ENCODE data around the gene ZSCAN21. TPM values are rescaled to one million over a fixed set of nuclear protein-coding genes. Genes with fewer than 3 reads are reported as not detected.

The ZSCAN21 gene
- total RNA-seq, 1 experiment from 2014 or later: 24.3 TPM

- H4K91ac ChIP-seq (ENCODE audit: insufficient read length, low read depth, low read length): no peak overlapping the region
- H2BK5ac ChIP-seq (ENCODE audit: insufficient read length, low read length): no peak overlapping the region
- H3K14ac ChIP-seq (ENCODE audit: insufficient read depth, low read length): no peak overlapping the region
- H2BK12ac ChIP-seq (ENCODE audit: insufficient read length, low read depth, low read length): no peak overlapping the region
- H3K56ac ChIP-seq (ENCODE audit: insufficient read length, low read depth, low read length): no peak overlapping the region
- H3K23ac ChIP-seq (ENCODE audit: insufficient read length, low read depth, low read length): no peak overlapping the region
- H2BK120ac ChIP-seq (ENCODE audit: low read depth, low read length, poor library complexity, severe bottlenecking): no peak overlapping the region
- no peak overlapping the region for H3K9ac ChIP-seq (ENCODE audit: extremely low read depth, insufficient read length, low read length)
- H3T11ph ChIP-seq (ENCODE audit: low read length): no peak overlapping the region
- no peak for DNase-seq
- H4K5ac ChIP-seq (ENCODE audit: insufficient read length, low read depth, low read length): no peak overlapping the region
- WGBS (ENCODE audit: extremely low coverage, insufficient read length, low lambda C conversion rate): no CpG with 5 or more reads among the region's 7 CpGs
- H3K4me1 Mint-ChIP-seq: peaks cover 12 to 17% of the 10 kb centered on the region in 2 experiments
- H3K9me3 Mint-ChIP-seq: peaks cover 7 to 12% of the 10 kb centered on the region in 2 experiments; a peak in 3 of 5 replicates
- H3K27me3 Mint-ChIP-seq (ENCODE audit: low read depth): no peaks in the 10 kb centered on the region
- no peak overlapping the region for H2BK20ac ChIP-seq (ENCODE audit: low read depth, low read length, poor library complexity, severe bottlenecking)
- H3K27me3 ChIP-seq (ENCODE audit: insufficient read depth, low read length): no peaks in the 10 kb centered on the region
- H3K4me3 Mint-ChIP-seq: no peak overlapping the region
- no peaks in the 10 kb centered on the region for H3K79me1 ChIP-seq (ENCODE audit: insufficient read depth, low read depth, low read length, poor library complexity, severe bottlenecking)
- no peak overlapping the region for H2BK15ac ChIP-seq (ENCODE audit: low read depth, low read length)
- H3K4me2 ChIP-seq (ENCODE audit: insufficient read depth, insufficient read length, low read length): no peak overlapping the region
- H3K4ac ChIP-seq (ENCODE audit: low read depth, low read length): no peak overlapping the region
- H3K27ac Mint-ChIP-seq: no peak overlapping the region
- H3K27ac ChIP-seq (ENCODE audit: insufficient read length, low read depth, low read length): no peak overlapping the region
- TF ChIP-seq, protein P1, sequence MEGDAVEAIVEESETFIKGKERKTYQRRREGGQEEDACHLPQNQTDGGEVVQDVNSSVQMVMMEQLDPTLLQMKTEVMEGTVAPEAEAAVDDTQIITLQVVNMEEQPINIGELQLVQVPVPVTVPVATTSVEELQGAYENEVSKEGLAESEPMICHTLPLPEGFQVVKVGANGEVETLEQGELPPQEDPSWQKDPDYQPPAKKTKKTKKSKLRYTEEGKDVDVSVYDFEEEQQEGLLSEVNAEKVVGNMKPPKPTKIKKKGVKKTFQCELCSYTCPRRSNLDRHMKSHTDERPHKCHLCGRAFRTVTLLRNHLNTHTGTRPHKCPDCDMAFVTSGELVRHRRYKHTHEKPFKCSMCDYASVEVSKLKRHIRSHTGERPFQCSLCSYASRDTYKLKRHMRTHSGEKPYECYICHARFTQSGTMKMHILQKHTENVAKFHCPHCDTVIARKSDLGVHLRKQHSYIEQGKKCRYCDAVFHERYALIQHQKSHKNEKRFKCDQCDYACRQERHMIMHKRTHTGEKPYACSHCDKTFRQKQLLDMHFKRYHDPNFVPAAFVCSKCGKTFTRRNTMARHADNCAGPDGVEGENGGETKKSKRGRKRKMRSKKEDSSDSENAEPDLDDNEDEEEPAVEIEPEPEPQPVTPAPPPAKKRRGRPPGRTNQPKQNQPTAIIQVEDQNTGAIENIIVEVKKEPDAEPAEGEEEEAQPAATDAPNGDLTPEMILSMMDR (conservative IDR thresholded peaks at IDR 0.05): no peak
- H2AFZ ChIP-seq (ENCODE audit: low read length): no peak overlapping the region
- H4K8ac ChIP-seq (replicated peaks; ENCODE audit: insufficient read length, low read depth, low read length): no peak overlapping the region
- no peak overlapping the region for H2AK5ac ChIP-seq (ENCODE audit: insufficient read length, low read length)
- H4K20me1 ChIP-seq (ENCODE audit: control insufficient read depth, insufficient read depth, insufficient read length): no peaks in the 10 kb centered on the region
- H3K18ac ChIP-seq (ENCODE audit: insufficient read length, low read depth, low read length): no peak overlapping the region
- no peaks in the 10 kb centered on the region for H3K4me1 ChIP-seq (ENCODE audit: insufficient read depth, low read length)
- peaks cover 35 to 65% (median 55%) of the 10 kb centered on the region in 3 experiments for H3K36me3 Mint-ChIP-seq (ENCODE audit: insufficient read depth in 1 of 3, low read depth in 3 of 3)
- no peaks in the 10 kb centered on the region for H3K23me2 ChIP-seq (ENCODE audit: insufficient read length, low read depth, low read length, poor library complexity, severe bottlenecking)
- no peaks in the 10 kb centered on the region for H3K79me2 ChIP-seq (ENCODE audit: insufficient read depth, low read length)
- peaks cover 4% of the 10 kb centered on the region for H3K9me3 ChIP-seq (ENCODE audit: control insufficient read depth, low read depth, low read length)
Measured at GRCh38 chr7:100038326-100038725, 11.2 kb upstream of the ZSCAN21 start.
